ENCODE data around the gene CYB561D2. TPM values are rescaled to one million over a fixed set of nuclear protein-coding genes. Genes with fewer than 3 reads are reported as not detected.
A peak's percentile ranks its signal among the peaks of the same experiment; 100 is the strongest.

CYB561D2 gene
- total and polyA plus RNA-seq, 10 of the 15 experiments (the other 5 are each of a cell fraction or from before 2014, with no cell fraction given), result 7.6 to 39.2 (median 18.8) TPM

DNA sequence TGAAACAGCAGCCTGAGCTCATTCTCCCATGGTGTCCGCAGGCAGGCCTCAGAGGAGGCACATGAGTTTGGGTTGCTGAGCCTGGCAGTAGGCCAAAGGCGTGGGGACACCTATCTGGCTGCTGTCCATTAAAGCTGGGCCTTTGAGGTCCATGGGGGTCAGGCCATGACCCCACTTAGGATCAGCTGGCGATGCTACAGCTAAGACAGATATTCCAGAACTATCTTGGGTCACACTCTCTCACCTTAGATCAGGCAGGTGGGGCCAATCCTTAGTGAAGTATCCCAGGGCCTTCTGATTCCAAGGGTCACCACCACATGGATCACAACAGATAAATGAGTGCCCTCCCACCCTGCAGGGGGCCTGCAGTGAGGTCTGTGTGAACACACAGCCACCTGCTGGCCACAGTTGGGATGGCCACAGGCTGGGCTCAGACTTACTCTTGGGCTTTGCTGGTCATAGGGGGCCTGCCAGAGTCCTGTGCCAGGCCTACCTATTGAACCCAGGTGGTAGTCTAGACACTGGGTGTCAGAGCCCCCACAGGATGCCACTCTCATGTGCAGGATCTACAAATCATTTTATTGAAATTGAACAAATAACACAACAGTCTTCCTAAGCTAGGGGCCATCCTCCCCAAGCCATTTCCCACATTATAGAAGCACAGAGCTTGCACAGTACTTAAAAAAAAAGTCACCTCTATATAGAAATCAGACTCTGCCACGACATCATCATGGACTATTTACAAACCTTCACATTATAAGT, 26.1 kb upstream of the CYB561D2 start (continued):
- TF ChIP-seq, protein P1, sequence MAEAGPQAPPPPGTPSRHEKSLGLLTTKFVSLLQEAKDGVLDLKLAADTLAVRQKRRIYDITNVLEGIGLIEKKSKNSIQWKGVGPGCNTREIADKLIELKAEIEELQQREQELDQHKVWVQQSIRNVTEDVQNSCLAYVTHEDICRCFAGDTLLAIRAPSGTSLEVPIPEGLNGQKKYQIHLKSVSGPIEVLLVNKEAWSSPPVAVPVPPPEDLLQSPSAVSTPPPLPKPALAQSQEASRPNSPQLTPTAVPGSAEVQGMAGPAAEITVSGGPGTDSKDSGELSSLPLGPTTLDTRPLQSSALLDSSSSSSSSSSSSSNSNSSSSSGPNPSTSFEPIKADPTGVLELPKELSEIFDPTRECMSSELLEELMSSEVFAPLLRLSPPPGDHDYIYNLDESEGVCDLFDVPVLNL (IDR thresholded peaks at IDR 0.05; ENCODE audit: low read depth, low read length), result no peak
- TF ChIP-seq, protein P2, sequence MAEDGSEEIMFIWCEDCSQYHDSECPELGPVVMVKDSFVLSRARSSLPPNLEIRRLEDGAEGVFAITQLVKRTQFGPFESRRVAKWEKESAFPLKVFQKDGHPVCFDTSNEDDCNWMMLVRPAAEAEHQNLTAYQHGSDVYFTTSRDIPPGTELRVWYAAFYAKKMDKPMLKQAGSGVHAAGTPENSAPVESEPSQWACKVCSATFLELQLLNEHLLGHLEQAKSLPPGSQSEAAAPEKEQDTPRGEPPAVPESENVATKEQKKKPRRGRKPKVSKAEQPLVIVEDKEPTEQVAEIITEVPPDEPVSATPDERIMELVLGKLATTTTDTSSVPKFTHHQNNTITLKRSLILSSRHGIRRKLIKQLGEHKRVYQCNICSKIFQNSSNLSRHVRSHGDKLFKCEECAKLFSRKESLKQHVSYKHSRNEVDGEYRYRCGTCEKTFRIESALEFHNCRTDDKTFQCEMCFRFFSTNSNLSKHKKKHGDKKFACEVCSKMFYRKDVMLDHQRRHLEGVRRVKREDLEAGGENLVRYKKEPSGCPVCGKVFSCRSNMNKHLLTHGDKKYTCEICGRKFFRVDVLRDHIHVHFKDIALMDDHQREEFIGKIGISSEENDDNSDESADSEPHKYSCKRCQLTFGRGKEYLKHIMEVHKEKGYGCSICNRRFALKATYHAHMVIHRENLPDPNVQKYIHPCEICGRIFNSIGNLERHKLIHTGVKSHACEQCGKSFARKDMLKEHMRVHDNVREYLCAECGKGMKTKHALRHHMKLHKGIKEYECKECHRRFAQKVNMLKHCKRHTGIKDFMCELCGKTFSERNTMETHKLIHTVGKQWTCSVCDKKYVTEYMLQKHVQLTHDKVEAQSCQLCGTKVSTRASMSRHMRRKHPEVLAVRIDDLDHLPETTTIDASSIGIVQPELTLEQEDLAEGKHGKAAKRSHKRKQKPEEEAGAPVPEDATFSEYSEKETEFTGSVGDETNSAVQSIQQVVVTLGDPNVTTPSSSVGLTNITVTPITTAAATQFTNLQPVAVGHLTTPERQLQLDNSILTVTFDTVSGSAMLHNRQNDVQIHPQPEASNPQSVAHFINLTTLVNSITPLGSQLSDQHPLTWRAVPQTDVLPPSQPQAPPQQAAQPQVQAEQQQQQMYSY (CRISPR knock-in tag; IDR thresholded peaks at IDR 0.05), result no peak
- TF ChIP-seq, protein P3, sequence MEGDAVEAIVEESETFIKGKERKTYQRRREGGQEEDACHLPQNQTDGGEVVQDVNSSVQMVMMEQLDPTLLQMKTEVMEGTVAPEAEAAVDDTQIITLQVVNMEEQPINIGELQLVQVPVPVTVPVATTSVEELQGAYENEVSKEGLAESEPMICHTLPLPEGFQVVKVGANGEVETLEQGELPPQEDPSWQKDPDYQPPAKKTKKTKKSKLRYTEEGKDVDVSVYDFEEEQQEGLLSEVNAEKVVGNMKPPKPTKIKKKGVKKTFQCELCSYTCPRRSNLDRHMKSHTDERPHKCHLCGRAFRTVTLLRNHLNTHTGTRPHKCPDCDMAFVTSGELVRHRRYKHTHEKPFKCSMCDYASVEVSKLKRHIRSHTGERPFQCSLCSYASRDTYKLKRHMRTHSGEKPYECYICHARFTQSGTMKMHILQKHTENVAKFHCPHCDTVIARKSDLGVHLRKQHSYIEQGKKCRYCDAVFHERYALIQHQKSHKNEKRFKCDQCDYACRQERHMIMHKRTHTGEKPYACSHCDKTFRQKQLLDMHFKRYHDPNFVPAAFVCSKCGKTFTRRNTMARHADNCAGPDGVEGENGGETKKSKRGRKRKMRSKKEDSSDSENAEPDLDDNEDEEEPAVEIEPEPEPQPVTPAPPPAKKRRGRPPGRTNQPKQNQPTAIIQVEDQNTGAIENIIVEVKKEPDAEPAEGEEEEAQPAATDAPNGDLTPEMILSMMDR (IDR thresholded peaks at IDR 0.05 in 2 of 3, conservative IDR thresholded peaks at IDR 0.05 in 1 of 3; ENCODE audit: control insufficient read depth in 2 of 3, extremely low read depth in 1 of 3, insufficient read depth in 1 of 3, low read depth in 3 of 3, low read length in 3 of 3), result peak; percentile 77 to 83 (median 80)
- TF ChIP-seq, protein P4, sequence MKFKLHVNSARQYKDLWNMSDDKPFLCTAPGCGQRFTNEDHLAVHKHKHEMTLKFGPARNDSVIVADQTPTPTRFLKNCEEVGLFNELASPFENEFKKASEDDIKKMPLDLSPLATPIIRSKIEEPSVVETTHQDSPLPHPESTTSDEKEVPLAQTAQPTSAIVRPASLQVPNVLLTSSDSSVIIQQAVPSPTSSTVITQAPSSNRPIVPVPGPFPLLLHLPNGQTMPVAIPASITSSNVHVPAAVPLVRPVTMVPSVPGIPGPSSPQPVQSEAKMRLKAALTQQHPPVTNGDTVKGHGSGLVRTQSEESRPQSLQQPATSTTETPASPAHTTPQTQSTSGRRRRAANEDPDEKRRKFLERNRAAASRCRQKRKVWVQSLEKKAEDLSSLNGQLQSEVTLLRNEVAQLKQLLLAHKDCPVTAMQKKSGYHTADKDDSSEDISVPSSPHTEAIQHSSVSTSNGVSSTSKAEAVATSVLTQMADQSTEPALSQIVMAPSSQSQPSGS (IDR thresholded peaks at IDR 0.05; ENCODE audit: low read length), result no peak
- no peak for TF ChIP-seq TCF12 (IDR thresholded peaks at IDR 0.05; ENCODE audit: low read depth, low read length)
- no peak for TF ChIP-seq STAT1 (conservative IDR thresholded peaks at IDR 0.05)
- TF ChIP-seq CREM (IDR thresholded peaks at IDR 0.05; ENCODE audit: low read depth), result no peak
- no peak for TF ChIP-seq RBBP5 (conservative IDR thresholded peaks at IDR 0.05)
- TF ChIP-seq PML (IDR thresholded peaks at IDR 0.05; ENCODE audit: low read length), result no peak
- no peak for TF ChIP-seq SUPT20H (IDR thresholded peaks at IDR 0.05; ENCODE audit: borderline replicate concordance, control insufficient read depth, low read depth, low read length)
- TF ChIP-seq RAD51 (IDR thresholded peaks at IDR 0.05), result no peak
- TF ChIP-seq BACH1 (IDR thresholded peaks at IDR 0.05; ENCODE audit: borderline replicate concordance), result no peak
- TF ChIP-seq, protein P5, sequence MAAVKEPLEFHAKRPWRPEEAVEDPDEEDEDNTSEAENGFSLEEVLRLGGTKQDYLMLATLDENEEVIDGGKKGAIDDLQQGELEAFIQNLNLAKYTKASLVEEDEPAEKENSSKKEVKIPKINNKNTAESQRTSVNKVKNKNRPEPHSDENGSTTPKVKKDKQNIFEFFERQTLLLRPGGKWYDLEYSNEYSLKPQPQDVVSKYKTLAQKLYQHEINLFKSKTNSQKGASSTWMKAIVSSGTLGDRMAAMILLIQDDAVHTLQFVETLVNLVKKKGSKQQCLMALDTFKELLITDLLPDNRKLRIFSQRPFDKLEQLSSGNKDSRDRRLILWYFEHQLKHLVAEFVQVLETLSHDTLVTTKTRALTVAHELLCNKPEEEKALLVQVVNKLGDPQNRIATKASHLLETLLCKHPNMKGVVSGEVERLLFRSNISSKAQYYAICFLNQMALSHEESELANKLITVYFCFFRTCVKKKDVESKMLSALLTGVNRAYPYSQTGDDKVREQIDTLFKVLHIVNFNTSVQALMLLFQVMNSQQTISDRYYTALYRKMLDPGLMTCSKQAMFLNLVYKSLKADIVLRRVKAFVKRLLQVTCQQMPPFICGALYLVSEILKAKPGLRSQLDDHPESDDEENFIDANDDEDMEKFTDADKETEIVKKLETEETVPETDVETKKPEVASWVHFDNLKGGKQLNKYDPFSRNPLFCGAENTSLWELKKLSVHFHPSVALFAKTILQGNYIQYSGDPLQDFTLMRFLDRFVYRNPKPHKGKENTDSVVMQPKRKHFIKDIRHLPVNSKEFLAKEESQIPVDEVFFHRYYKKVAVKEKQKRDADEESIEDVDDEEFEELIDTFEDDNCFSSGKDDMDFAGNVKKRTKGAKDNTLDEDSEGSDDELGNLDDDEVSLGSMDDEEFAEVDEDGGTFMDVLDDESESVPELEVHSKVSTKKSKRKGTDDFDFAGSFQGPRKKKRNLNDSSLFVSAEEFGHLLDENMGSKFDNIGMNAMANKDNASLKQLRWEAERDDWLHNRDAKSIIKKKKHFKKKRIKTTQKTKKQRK (IDR thresholded peaks at IDR 0.05; ENCODE audit: low read depth, low read length), result no peak
- no peak for TF ChIP-seq ESRRA (IDR thresholded peaks at IDR 0.05; ENCODE audit: low read length)
- TF ChIP-seq SMC3 (IDR thresholded peaks at IDR 0.05; ENCODE audit: borderline replicate concordance, low read length), result peak; percentile 49
- 0 out of 2 replicates have a peak, but pooled peaks have one; percentile 21 for TF ChIP-seq IKZF1 (conservative IDR thresholded peaks at IDR 0.05)
- TF ChIP-seq SREBF1 (IDR thresholded peaks at IDR 0.05; ENCODE audit: low read length), result no peak
- no peak for TF ChIP-seq SRF (IDR thresholded peaks at IDR 0.05; ENCODE audit: low read depth in 2 of 2, low read length in 2 of 2)

Data from GM12878 (cell line).